NCI-H2196 (cell line): ENCODE data around the gene COL2A1.

ENCODE experiments used
- DNase-seq: peaks from one replicate; lab custom pipeline; 2025; ENCODE audit not compliant: unreplicated experiment; lab: John Stamatoyannopoulos, UW

COL2A1 gene

DNA sequence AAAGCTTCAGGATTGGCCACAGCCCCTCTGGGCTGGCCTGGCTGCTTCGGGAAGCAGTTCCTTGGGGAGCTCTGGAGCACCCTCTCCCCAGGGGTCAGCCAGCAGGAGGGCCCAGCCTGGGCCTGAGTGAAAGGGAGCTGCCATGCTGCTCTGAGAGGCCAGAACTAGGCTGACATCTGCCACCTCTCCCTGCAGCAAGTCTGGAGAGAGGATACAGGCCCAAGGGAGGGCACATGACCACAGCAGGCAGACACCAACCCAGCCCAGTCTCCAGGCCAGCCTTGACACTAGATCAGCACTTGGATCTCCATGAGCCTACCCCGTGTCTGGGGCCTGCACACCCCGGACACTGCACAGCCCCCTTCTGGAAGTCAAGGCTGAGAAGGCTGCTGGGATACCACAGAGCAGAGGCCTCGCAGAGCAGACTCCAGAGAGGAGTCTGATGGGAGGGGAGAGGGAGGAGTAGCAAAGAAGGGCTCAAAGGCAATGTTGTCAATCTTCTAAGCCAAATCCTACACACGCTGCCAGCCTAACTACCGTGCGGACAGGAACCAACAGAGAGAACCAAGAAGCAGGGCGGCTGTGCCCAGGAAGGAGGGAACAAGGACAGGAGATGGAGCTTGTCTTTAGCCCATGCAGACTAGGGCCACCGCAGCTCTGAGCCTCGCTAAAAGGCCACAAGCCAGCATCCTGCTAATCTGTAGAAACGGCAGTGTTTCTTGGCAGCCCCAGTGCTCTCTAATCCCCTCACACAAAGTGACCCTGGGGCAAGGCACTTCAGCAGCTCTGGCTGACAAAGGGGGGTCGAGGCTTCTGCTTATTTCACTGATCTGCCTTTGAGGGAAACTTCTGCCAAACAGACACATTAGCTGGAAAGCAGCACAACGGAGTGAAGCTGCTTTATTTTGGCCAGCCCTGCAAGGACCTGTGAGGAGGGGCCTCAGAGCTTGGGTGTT lies 12.9 kb downstream of the COL2A1 start:
- no peak for DNase-seq

DNA sequence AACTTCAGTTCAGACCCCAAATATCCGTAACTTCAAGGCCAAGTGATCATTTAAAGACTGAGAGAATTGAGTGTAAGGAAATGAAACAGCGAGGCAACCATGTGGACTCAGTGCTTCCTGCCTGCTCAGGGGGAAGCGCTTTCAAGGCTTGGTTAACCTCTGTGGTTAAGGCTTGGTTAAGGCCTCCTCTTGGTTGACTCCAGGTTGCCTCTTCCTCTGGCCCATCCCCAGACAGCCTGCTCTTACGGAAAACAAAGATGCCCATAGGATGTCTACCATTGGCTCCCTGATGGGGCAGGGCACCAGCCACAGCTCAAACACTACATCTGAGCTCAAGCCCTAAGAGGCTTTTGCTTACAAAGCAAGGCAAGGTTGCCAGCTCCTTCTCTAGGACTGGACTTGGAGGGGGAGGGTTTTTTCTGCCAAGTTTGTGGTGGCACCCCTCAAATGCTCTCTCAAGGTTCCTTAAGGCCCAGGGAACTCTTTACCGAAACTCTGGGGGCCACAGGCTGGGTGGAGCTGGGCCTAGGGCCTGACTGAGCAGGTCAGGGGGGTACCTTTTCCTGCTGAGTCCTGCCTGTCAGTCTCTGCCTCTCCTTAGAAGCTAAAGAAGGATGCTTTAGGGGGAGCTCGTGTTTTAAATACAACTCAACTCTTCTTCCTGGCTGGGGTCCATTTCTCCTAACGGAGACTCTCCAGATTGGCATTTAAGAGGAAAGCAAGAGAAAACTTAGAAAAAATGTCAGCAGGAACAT lies 13.7 kb downstream of the COL2A1 start:
- DNase-seq = no peak

DNA sequence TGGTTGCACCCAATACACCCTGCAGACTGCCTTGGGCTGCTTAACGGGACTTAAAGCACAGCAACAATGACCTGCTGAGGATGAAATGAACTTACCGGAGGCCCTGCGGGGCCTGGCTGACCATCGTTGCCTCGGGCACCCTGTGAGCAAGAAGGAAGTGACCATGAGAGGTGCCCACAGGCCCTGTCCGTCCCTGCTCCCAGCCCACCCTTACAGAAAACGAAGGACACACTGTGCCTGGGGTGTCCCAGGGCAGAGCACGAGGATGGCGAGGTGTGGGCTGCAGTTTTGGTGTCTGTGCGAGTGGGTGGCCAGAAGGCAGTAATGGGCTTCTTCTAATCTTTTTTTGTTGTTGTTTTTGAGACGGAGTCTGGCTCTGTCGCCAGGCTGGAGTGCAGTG lies 14.6 kb downstream of the COL2A1 start:
- no peak for DNase-seq

DNA sequence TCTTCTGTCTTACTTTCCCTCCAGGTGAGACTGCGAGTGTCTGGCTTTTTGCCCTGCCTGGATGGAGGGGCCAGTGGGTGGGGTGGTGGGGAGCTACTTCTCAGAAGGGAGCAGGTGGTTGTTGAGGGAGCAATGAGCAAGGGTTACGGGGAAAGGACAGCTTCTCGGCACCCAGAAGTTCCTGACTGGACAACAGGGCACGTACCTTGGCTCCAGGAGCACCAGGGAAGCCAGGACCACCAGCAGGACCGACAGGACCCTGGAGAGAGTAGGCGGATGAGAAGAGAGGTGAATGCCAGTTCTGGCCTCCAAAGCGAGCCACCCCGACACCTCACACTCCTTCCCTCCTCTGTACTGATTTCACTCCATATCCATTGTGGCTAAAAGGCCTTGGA lies 15.3 kb downstream of the COL2A1 start:
- DNase-seq = no peak

DNA sequence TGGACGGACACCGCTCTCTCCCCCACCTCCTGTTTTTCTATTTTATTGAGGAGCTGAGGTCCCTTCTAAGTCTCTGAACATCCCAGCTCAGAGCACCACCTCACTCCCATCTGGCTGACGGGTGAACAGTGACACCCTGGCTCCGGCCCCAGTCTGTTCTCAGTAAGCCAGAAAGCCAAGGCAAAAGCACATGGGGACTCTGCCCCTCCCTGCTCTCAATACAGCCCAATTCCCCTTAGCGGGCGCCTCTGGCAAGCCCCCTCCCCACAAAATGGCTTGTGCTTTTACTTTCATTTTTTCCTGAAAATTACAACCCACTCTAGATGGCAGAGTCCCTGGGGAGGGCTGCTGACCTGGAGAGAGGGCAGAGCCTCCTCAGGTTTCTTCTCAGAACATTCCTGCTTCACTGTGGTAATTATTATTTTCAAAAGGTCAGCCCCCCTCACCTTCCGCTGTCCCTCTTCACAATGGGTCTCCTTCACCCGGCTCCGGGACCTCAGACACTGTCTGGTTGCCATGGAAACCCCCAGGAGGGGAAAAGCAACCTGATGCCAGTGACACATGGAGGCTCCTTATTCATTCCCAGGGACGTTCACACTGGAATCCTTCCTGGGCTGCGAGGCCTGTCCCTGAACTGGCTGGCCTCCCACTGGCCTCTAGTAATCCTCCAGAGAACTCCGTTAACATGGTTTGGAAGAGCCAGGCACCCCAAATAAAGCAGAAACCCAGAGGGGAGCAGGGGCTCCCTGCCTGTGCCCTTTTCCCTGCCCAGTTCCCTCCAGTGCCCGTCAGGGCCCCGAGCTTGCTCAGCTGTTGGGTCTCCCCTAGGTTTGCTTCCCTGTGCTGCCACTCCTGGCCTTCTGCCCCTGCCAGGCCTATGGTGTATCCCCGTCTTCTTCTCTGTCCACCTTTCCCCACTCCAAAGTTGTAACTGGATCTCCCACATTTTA lies 15.9 kb downstream of the COL2A1 start:
- DNase-seq = peak; percentile 41

DNA sequence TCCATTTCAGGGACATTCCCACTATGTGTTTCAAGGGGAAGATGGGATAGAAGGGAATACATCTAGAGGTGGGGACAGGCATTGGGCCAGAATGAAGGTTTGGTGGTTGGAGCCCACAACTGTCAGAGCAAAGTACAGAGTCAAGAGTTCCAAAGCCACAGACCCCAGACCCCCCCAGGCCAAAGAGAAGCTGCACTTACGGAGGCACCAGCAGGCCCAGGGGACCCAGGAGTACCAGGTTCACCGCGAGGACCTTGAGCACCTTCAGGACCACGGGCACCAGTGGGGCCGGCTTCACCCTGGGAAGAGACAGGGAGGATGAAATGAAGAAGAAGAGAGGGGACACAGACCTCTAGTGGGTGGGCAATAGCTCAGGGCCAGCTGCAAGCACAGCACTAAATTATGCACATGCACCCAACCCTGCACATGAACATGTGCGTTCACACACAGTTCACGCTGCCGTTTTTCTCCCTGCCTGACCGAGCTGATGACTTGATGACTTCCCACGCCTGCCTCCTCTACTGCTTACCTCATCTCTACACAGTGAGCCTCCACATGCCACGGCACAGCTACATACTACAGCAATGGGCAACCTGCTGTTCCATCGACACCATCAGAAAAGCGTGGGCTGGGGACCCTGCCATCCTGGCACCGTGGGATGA lies 16.7 kb downstream of the COL2A1 start:
- DNase-seq = no peak

DNA sequence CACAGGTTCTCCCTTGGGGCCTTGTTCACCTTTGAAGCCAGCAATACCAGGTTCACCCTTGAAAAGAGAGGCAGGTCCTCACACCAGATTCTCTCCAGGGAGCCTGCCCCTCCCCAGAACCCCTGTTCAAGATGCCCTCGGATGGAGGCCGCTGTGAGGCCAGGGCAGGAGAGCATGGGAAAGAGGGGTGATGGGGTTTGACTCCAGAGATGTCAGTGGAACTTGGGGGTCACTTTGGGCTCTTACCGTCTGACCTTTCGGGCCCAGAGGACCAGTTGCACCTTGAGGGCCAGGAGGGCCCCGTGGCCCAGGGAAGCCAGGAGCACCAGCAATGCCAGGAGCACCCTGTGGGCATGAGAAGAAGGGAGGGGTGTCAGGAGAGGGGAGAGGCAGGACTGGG lies 17.4 kb downstream of the COL2A1 start:
- DNase-seq = no peak

DNA sequence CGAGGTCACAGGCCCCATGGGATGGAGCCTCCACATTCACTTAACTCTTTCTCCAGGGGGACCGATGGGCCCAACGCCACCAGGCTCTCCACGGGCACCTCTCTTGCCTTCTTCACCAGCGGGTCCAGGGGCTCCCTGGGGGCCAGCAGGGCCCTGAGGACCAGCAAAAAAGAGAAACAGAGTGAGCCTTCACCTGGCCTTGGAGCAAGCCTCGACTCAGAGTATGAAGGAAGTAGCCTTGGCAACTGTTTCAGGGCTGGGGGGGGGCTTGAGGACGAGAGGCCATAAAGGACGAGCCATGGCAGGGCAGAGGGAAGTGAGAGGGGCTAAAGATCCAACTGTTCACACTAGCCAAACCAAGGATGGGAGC lies 18.0 kb downstream of the COL2A1 start:
- no peak for DNase-seq

DNA sequence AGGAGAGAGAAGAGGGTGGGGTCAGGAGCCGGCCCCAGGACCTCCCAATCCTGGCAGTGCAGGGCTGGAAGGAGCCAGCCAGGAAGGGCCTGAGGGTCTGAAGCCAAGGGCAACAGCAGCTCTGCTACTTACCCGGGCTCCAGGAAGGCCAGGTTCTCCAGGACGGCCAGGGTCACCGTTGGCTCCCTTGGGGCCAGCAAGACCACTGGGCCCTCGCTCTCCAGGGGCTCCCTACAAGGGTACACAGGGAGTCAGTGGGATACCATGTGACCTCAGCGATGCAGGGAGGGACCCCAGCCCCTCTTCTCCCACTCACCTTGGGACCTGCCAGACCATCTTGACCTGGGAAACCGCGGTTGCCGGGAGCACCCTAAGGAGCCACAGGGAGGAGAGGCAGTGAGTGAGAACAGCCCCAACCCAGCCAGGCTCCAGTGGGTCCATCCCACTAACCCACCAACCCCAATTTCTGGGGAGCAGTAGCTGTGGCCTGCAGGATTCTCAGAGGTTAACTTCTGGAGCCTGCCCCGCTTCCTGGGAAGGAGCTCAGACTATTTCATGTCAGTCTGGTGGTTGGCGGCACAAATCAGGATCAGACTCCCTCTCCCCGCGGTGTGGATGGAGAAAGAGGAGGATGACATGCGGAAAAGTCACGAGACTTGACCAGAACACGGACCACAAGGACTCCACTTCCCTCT lies 18.5 kb downstream of the COL2A1 start:
- no peak for DNase-seq

DNA sequence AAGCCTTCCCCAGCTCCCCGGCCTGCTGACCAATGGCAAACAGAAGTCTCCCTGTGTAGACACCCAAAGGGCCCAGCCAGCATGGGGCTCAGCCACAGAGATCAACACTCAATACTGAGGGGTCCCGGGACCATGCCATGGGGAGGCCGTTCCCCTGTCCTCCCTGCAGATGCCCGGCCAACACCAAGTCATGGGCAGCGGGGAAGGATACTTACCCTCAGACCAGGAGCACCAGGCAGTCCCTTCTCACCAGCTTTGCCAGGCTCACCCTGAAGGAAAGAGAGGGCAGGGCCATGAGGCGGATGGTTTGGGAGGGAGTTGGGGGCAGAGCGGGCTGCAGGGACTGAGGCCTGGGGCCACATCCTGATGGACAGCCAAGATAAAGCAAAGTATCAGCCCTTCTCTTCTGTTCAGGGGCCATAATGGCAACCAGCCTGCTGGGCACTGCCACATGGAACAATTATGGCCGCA lies 19.9 kb downstream of the COL2A1 start:
- no peak for DNase-seq

DNA sequence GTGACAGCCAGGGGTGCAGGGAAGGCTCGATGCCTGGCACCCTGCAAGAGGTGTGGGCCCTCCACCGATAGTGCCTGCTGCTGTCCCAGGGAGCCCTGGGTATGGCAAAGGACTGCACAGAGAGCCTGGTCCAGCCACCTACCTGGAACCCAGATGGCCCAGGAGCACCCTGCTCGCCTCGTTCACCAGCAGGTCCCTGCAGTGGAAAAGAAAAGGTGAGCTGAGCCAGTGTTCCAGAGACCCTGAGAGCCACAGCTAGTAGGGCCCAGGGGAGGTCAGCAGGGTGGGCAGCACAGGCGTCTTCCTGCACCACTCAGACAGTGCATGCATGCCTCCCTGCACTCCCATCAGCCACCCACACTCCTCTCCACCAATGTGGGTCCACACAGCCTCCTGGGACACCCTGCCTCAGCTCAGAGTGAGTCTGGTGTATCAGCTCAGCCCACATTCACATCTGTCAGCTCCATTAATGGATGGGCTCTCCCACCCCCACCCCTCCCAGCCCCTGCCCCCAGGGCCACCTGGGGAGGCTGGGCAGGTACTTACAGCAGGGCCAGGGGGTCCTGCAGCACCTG lies 20.6 kb downstream of the COL2A1 start:
- DNase-seq = no peak

DNA sequence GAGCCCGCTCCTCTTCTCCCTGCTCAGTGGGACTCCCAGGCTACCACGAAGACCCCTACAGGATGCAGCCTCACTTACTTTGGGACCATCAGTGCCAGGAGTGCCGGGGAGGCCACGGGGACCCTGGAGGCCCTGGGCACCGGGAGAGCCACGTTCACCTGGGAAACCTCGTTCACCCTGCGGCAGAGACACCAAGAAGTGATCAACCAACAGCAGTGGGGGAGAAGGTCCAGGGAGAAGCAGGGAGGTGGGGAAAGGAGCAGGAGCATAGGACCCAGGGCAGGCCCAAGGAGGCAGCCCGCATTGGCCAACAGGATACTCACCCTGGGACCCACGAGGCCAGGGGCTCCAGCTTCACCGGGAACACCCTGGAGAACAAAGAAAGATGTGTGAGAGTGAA lies 21.5 kb downstream of the COL2A1 start:
- DNase-seq = no peak

DNA sequence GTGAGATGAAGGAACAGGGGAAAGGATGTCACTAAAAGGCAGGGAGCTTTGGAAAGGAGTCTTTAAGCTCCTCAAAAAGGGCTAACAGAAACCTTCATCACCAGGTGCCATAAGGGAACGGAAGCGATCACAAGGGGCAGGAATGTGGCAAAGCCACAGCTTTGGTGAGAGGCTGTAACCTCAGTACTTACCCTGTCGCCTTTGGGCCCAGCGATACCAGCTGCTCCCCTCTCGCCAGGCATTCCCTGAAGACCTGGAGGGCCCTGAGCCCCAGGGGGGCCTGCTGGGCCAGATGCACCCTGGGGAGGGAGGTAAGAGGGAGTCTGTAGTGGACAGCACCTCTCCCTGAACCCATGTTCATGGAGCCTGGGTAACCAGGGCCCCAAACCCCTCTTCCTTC lies 22.0 kb downstream of the COL2A1 start:
- DNase-seq = no peak

DNA sequence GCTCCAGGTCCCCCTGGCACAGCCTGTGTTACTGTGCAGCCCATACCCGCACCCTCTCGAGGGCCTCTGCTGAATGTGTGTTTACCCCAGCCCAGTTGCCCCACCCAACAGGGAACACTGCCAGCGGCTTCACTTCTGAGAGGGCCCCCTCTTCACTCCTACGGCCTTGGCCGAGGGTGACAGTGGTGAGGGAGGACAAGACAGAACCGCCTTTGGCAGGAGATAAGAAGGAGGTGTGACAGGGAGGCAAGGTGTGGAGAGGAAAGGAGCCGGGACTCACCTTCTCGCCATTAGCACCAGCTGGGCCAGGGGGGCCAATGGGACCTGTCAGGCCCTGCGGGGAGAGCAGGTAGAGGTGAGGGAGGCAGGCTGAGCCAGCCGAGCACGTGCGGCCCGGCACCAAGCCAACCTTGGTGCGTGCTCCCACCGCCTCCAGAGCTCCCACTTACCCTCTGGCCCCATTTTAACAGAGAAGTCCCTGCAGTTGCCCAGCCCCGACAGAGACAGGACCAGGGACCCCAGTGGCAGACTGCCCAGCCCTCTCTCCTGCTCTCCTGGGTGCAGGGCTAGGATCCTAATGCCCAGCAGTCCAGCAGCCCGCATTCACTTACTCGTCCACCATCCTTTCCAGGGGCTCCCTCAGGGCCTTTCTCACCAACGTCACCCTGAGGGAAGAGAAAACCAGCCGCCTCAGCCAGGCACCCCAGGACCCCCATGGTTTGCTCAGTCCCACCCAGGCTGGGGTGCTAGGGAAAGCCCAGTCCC lies 22.6 kb downstream of the COL2A1 start:
- no peak for DNase-seq

DNA sequence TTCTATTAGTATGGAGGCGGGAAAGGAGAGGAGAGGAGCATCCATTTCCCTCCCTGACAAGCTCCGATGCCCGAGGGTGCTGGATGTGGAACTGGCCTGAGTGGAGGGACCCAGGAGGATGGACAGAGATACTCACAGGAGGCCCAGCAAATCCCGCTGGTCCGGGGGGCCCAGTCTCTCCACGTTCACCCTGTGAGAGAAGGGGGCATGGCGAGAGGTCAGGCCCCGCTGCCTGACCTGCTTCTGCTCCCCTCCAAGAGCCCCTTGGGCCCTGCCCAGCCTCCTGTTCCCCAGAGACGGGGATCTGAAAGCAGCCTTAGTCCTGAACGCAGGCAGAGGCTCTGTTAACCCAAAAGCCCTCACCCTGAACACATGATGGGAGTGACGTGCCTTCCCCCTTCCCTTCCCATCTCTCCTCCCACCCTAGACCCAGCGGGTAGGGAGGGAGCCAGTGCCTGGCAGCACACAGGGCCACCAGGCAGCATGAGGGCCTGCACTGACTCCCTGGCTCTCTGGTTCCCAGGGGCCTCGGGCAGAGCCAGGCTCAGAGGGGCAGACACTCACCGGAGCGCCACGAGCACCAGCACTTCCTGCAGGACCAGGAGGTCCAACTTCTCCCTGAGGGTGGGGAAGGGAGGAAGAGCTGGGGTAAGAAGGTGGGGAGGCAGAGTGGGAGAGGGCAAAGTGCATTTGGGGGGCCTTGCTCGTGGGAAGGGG lies 23.3 kb downstream of the COL2A1 start:
- no peak for DNase-seq

DNA sequence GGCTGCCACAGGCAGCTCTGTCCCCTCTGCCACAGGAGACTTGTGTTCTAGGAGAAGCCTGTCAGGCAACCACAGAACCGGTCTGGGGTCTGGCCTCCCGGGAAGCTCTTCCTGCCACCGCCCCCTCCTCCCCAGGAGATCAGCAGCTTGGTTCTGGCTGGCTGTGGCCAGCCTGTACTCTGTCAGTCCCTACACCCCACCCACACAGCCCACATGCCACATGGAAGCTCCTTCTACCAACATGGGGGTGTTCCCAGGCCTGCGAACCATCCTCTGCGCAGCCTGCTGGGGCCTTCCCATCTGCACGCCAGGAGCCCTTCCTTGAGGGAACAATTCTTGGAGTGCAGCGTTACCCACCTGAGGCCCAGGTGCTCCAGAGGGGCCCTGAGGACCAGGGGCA lies 24.1 kb downstream of the COL2A1 start:
- DNase-seq = no peak

DNA sequence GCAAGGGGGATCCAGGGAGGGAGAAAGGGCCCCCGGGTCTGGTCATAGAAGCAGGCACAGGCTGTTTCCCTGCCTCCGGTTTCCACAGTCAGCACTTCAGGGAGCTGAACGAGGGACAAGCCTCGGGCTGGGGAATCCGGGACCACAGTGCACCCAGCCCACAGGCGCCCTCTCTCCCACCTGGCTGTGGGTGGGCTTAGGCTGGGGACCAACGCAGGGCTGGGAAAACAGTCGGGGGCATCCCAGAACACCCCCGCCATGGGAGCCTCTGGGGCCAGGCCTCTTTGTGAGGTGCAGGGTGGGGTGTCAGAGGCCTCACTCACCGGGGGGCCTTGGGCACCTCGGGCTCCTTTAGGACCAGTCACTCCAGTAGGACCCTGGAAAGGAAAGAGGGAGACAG lies 24.6 kb downstream of the COL2A1 start:
- no peak for DNase-seq

DNA sequence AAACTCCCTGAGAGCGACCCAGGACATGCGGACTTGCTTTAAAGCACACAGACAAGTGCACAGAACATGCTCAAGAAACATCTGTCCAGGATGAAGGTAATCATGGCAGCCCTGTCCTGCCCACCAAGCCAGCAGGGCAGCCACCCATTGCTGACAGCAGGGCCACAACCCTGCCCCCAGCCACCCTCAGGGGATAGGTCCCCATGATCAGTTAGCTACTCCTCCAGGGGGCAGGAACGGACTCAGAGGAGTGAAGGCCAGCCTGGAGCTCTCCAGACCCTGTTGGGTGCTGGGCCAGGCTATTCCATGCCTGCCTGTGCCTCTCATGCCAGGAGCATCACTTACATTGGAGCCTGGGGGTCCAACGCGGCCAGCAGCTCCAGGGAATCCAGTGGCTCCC lies 25.1 kb downstream of the COL2A1 start:
- DNase-seq = no peak

DNA sequence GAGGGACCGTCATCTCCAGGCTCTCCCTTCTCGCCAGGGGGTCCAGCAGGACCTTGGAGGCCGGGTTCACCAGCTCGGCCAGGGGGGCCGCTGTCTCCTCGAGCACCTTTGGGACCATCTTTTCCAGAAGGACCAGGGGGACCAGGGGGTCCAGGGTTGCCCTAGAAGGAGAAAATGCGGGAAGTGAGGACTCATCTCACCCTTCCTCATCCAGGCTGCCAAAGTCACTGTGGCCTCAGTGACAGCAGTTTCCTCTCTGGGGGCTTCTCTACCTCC lies 25.7 kb downstream of the COL2A1 start:
- DNase-seq = no peak
